NCI-H526 (cell line): ENCODE data around the gene PRKAR1B.
"Not testable (repeated sequence)": the region's sequence is repeated elsewhere in the genome, so short reads cannot be mapped to it uniquely, and the experiment has no call there.

Experiments
- DNase-seq, 2 experiments: peaks; one replicate each; lab custom pipeline; 2025; lab: John Stamatoyannopoulos, UW

Gene PRKAR1B

DNA sequence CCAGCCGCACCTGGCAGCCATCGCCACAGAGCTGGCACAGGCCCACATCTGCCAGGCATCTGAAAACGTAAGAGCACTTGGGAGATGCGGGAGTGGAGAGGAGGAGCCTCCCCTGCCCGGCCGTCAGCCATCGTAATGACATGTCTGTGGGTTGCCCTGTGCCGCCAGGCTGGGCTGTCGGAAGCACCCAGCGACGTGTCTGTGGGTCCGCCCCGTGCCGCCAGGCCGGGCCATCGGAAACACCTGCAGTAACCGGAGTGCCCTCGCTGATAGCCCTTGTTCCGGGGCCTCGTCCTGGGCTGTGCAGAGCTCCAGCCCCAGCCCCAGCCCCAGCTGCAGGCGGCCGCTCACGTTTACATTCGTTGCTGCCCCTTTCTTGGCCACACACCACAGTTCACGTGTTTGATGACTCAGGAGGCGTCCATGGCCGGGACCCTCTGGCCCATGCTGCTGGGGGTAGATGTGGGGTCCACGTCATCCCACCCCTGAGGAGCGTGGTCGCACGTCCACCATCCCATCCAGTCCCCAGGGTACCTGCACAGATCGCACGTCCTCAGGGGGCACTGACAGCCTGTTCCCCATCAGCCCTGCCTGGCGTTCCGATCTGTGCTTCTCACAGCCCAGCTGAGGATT lies 30.0 kb upstream of the PRKAR1B start:
- DNase-seq = no peak

DNA sequence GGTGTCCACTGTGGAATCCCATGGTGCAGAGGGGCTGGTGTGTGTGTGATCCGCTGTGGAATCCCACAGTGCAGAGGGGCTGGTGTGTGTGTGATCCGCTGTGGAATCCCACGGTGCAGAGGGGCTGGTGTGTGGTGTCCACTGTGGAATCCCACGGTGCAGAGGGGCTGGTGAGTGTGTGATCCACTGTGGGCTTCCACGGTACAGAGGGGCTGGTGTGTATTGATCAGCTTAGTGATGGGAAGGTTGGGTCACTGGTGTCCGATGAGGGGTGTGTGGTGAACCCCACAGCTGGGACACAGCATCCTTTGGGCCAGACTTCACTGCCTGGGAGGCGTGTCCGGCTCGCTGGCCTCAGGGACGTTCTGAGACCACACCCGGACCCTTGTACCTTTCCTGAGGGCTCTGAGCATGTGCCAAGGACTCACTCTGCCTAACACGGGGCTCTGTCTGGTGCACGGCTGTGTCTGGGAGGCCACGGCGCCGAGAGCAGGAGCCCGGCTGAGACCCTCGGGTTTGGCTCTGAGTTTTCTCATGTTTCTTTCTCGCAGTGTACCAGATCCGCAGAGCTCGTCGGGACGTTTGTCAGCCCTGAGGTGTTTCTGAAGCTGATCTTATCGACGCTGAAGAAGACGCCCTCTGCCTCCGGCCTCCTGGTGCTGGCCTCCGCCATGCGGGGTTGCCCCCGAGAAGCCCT lies 29.3 kb upstream of the PRKAR1B start:
- no peak for DNase-seq

DNA sequence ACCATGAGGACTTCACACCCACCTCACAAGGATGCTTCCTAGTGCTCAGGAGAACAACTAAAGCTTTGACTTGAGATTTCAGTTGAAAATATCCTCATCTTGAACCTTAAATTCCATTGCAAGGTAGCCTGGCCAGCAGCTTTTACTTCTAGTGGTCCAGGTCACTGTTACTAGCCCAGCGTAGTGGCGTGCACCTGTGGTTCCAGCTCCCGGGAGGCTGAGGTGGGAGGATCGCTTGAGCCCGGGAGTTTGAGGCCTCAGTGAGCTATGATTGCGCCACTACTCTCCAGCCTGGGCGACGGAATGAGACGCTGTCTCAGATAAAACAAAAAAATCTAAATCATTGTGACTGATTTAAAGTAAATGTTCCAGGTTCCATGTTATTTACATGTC lies 28.3 kb upstream of the PRKAR1B start:
- no peak for DNase-seq

DNA sequence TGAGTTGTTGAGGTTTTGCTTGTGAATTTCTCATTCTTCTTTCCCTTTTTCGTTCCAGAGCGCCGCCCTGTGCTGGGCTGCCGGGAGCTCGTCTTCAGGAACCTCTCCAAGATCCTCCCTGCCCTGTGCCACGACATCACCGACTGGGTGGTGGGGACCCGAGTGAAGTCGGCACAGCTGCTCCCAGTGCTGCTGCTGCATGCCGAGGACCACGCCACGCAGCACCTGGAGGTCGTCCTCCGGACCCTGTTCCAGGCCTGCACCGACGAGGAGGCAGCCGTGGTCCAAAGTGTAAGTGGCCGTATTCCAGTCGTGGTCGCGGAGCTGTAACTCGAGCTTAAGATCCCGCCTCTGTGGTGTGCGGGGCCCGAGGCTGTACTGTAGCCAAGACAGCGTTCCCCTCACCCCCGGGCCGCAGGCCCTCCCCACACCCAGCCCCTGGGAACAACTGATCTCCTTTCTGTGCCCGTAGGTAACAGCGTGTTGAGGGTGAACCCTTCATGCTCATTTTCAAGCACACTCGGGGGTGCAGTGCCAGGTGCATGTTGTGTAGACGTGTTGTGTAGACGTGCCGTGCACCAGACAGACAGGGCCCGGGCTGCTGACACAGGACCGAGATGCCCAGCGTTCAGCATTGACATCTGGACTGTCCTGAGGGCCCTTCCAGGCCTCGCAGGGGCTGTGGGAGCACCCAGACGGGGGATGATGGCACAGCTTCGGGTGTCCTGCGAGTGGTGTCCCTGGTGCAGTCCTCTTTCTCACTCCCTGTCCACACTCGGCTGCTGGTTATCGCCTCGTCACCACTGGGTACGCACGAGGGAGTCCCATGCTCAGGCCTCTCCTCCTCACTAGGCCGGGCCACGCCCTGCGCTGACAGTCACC lies 27.7 kb upstream of the PRKAR1B start:
- DNase-seq = no peak

DNA sequence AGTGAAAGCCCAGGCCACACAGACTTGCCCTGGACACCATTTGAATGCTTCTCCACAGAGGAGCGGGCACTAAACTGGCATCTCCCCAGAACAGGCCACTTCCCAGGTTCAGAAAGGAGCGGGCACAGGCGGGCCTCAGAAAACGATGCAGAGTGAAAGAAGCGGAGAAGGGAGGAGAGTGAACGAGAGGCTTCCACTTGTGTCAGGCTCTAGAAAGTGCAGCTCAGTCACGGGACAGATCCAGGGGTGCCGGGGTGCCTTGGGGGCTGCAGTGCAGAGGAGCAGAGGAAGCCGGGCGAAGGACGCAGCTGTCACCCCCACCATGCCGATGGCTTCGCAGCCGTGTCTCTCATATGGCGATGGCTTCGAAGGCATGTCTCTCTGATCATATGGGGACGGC lies 26.1 kb upstream of the PRKAR1B start:
- no peak for DNase-seq

DNA sequence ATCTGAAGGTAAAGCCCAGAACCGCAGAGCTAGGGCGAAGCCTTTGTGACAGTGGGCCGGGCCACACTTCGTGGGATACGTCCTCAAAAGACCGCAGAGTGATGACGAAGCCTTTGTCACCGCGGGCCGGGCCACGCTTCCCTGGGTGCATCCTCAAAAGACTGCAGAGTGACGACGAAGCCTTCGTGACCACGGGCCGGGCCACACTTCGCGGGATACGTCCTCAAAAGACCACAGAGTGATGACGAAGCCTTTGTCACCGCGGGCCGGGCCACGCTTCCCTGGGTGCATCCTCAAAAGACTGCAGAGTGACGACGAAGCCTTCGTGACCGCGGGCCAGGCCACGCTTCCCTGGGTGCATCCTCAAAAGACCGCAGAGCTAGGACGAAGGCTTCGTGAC lies 25.2 kb upstream of the PRKAR1B start:
- not testable (repeated sequence) for DNase-seq

DNA sequence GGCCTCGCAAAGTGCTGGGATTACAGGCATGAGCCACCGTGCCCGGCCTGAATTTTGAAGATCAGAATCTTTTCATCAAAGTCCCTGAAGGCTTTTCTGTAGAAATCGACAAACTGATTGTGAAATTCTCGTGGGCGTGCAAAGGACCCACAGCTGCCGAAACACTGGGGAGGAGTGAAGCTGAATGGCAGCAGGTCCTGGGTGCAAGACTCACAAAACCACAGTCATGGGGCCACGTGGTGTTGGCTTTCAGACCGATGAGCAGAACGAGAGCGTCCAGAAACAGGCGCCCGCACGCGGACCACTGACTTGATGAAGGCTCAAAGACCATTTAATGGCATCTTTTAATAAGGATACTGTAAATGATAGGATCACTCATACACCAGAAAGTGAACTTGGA lies 24.7 kb upstream of the PRKAR1B start:
- DNase-seq = no peak

DNA sequence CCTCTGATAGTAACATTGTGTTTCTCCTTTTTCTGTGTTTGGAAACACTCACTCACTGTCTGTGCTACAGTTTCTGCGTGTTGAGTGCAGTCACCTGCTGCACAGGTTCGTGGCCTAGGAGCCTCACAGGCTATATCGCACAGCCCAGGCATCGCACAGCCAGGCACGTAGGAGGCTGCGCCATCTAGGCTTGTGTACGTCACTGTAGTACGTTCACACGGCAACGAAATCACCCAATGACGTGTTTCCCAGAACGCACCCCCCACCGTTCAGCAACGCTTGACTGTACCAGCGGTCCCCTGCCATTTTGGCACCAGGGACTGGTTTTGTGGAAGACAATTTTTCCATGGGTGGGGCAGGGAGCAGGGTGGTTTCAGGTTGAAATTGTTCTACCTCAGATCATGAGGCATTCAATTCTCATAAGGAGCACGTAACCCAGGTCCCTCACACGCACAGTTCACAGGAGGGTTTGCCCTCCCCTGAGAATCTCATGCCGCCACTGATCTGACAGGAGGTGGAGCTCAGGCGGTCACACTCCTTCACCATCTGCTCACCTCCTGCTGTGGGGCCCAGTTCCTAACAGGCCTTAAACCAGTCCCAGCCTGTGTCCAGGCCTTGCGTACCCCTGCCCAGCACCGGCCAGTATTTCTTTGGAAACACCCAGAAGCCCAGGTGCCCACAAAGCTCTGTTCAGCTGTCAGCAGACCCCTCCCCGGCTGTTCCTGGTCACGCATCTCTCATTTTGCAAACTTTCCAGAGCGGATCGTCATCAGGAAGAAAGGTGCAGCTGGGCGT lies 23.2 kb upstream of the PRKAR1B start:
- no peak for DNase-seq

DNA sequence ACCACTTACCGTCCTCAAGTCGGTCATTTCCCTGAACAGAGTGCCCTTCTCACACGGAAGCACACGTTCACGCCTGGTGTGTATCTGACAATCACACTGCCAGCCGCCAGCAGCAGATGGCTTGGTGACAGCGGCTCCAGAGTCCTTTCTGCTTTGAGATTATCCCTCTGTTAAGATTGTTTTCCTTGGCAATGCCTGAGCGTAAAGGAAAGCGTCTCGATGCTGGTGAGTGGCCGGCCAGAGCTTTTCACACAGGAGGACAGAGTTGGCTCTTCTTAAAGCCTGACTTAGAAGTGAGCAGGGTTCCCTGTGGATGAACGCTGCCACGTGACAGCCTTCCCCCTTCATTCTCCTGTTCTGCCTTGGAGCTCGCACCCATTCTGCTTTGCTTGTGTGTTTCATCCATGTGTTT lies 22.1 kb upstream of the PRKAR1B start:
- DNase-seq = no peak

DNA sequence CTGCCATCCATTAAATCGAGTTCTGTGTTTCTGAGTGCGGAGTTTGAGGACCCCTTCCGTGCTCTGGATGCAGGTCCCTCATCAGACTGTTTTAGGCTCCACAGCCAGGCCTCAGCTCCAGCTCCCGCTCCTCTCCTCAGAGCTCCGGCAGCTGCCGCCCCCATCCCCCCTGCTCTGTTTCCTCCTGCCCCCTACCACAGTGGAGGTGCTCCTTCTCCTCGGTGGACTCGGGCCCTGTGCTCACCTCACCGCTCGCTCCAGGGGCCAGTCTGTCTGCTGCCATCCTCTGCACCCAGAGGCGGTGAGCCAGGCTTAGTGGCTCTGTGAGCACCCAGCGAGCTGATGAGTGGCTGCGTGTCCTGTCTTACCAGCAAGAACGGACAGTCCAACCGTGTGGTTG lies 21.4 kb upstream of the PRKAR1B start:
- DNase-seq = no peak

DNA sequence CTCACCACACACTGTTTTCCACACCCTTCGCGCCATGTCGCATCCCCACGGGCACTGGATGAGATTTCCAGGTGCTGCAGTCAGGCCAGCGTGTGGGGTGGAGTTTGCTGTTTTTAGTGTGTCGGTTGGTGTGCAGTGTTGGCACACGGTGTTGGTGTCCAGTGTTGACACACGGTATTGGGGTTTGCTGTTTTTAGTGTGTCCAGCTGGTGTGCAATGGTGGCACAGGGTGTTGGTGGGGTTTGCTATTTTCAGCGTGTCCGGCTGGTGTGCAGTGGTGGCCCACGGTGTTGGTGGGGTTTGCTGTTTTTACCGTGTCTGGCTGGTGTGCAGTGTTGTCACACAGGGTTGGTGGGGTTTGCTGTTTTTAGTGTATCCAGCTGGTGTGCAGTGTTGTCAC lies 20.1 kb upstream of the PRKAR1B start:
- no peak for DNase-seq

DNA sequence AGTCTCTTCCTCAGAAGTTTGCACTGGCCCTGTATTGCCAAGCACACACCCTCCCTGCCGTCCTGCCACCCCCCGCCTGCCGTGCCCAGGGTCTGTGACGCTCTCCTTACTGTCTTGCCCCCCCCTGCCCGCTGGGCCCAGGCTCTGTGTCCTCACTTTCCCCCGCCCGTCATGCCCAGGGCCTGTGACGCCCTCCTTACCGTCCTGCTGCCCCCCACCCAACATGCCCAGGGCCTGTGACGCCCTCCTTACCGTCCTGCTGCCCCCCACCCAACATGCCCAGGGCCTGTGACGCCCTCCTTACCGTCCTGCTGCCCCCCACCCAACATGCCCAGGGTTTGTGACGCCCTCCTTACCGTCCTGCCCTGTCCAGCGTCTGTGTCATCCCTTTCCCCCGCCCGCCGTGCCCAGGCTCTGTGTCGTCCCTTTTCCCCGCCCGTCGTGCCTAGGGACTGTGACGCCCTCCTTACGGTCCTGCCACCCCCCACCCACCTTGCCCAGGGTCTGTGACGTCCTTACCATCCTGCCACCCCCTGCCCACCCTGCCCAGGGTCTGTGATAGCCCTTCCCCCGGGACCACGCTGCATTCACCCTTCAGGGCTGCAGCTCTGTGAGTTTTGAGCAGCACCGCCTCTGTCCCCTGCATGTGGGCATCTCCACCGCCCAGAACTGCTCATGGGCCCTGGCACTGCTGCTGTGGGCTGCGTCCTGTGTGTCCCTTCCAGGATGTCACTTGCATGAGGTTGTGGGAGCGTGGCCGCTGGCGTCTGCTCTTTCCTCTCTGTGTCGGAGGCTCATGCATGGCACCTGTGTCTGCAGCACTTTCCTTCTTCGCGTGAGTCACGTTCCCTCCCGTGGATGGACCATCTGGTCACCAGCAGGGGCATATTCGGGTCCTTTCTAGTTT lies 19.3 kb upstream of the PRKAR1B start:
- no peak for DNase-seq

DNA sequence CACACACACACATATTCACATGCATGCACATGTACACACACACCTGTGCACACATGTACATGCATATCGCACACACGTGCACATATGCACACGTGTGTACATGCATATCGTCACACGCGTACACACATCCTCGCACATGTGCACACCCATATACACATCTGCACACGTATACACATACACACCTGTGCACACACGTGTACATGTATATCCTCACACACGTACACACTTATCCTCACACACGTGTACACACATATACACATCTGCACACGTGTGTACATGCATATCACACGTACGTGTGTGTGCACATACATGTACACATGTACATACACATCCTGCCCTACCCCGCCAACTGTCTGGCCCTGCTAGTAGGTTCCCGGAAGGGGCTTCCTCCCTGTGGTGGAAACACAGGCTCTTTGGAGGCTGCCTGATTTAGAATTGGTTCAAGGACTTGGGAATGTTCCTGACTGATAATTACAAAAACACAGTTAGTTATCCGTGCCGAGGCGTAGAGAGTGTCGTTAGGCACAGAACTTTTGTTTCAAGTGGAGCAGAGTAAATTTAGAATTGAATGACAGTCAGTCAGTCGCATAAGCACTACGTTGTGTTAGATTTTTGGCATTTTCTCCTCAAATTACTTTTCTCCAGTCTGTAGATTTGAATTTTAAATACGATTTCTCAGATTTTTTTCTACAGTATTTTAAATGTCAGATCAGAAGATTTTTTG lies 18.5 kb upstream of the PRKAR1B start:
- DNase-seq = no peak

DNA sequence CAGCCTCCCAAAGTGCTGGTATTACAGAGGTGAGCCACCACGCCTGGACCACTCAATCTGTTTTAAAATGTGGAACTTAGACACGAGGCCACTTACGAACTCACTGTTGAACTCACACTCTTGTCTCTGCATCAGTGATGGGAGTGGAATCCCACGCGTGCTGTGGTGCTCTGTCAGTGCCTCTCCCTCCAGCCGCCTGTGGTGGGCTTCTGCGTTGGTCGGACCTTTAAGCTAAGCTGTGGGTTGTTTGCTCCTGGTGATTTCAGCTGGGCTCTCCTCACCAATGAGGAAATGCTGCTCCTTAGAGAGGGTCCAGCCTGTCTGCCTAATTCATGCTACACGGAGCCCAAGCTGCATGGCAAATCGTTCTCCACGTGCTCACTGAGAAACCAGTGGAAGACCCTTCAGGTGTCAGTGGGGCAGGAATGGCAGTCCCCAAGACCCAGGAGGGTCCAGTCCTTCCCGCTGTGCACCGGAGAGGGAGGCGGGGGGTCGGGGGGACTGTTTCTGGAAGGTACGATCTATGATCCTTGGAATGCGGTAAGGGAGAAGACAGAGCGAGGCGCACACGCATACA lies 17.9 kb upstream of the PRKAR1B start:
- DNase-seq = no peak

DNA sequence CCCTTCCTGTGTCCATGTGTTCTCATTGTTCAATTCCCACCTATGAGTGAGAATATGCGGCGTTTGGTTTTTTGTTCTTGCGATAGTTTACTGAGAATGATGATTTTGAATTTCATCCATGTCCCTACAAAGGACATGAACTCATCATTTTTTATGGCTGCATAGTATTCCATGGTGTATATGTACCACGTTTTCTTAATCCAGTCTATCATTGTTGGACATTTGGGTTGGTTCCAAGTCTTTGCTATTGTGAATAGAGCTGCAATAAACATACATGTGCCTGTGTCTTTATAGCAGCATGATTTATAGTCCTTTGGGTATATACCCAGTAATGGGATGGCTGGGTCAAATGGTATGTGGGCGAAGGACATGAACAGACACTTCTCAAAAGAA lies 17.0 kb upstream of the PRKAR1B start:
- DNase-seq = not testable (repeated sequence)

DNA sequence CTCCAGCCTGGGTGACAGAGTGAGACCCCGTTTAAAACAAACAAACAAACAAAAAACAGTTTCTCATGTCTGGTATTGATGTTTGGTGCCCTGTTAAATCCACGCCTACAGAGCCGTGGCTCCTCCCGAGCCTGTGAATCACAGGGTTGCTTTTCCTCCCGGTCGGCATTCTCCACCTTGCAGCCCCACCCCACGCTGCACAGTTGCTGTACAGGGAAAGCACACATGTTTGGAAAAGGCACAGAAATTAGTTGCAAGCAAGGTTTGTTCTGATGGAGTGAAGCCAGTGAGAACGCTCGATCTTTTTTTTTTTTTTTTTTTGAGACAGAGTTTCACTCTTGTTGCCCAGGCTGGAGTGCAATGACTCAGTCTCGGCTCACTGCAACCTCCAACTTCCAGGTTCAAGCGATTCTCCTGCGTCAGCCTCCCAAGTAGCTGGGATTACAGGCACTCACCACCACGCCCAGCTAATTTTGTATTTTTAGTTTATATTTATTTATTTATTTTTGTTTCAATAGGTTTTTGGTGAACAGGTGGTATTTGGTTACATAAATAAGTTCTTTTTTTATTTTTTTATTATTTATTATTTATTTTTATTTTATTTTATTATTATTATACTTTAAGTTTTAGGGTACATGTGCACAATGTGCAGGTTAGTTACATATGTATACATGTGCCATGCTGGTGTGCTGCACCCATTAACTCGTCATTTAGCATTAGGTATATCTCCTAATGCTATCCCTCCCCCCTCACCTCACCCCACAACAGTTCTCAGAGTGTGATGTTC lies 16.5 kb upstream of the PRKAR1B start:
- not testable (repeated sequence) for DNase-seq

DNA sequence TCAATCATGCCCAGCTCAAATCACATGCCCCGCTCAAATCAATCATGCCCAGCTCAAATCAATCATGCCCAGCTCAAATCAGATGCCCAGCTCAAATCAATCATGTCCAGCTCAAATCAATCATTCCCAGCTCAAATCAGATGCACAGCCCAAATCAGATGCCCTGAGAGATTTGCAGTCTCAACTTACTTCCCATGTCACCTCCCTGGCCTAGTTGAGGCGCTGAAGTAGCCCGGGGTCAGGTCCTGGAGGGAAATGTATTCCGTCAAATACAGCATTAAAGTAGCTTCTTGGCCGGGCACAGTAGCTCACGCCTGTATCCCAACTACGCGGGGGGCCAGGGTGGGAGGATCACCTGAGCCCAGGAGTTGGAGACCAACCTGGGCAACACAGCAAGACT lies 15.7 kb upstream of the PRKAR1B start:
- DNase-seq = no peak

DNA sequence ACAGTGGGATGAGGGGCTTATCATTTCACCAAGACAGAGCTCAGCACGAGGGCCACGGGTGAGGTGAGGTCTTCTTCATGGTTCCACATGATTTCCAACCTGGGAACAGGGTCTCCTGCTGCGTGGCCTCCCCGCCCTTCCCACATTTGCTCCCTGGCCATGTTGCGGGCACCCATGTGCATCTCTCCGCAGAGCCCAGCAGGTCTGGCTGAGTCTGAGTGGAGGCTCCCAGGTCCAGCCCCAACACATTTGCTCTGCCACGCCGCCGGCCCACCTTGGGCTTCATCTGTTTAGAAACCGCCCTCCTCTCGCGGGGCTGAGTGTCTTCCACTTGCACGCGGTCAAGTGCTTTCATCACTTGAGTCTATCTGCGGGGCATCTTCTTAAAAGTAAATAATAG lies 14.8 kb upstream of the PRKAR1B start:
- no peak for DNase-seq

DNA sequence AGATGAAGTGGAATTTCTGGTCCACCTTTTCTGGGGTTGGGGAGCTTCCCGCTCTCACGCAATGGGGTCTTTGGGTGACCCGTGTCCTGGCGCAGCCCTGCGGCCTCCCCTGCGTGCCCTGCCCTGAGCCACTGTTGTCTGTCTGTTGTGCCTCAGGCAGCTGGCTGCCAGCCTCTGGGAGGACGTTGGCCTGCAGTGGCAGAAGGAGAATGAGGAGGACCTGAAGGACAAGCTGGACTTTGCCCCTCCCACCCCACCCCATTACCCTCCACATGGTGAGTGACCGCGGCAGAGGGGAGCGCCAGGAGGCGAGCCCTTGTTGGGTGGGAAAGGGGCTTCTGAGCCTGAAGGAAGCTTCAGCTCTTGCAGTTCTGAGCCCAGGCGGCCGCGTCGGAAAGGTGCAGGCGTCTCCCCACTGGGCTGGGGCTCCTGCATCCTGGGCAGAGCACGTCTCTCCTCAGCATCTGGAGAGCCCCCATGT lies 14.2 kb upstream of the PRKAR1B start:
- DNase-seq = no peak
